HepG2 (cell line): ENCODE data around the gene PPP2R5B. TPM values are rescaled to one million over a fixed set of nuclear protein-coding genes. Genes with fewer than 3 reads are reported as not detected.

Experiments used
- ELF4 ChIP-seq: sonication (generic); formaldehyde crosslinking; IDR thresholded peaks from 2 replicates; pipeline ENCODE4 v1.5.0; 2020; ENCODE audit warnings: missing genetic modification reagents, mild to moderate bottlenecking, moderate library complexity, borderline replicate concordance
- HNRNPLL ChIP-seq: fragments of 200-400 bp; formaldehyde crosslinking; IDR thresholded peaks from 2 replicates; pipeline ENCODE4 v1.6.1; 2017; ENCODE audit warnings: mild to moderate bottlenecking, low read depth, low read length; ENCODE audit not compliant: poor library complexity, severe bottlenecking
- KAT8 ChIP-seq: IDR thresholded peaks from 2 replicates; pipeline ENCODE4 v1.6.1; 2016; ENCODE audit warnings: missing genetic modification reagents, missing compliant biosample characterization
- SP1 ChIP-seq, 2 experiments: fragments of 450-650 bp in 1 of 2; sonication (generic) in 1 of 2; formaldehyde crosslinking in 1 of 2; IDR thresholded peaks; 2 replicates each; pipeline versions ENCODE4 v1.4.0 to v1.6.1; 2016 to 2020; ENCODE audit warnings: missing genetic modification reagents in 1 of 2
- TBP ChIP-seq: sonication (generic); formaldehyde crosslinking; IDR thresholded peaks from 2 replicates; pipeline ENCODE4 v1.5.0; 2020; ENCODE audit warnings: missing genetic modification reagents
- ZFX ChIP-seq: sonication (generic); formaldehyde crosslinking; IDR thresholded peaks from 2 replicates; pipeline ENCODE4 v1.4.0; 2020; ENCODE audit warnings: mild to moderate bottlenecking, low read depth, missing genetic modification reagents, moderate library complexity
- ZNF317 ChIP-seq: sonication (generic); formaldehyde crosslinking; IDR thresholded peaks from 2 replicates; pipeline ENCODE4 v1.5.0; 2020; ENCODE audit warnings: mild to moderate bottlenecking, missing genetic modification reagents
- ZNF431 ChIP-seq: sonication (generic); formaldehyde crosslinking; IDR thresholded peaks from 2 replicates; pipeline ENCODE4 v1.9.0; 2022; ENCODE audit warnings: missing genetic modification reagents, low read depth, mild to moderate bottlenecking, borderline replicate concordance
- ZSCAN21 ChIP-seq: sonication (generic); formaldehyde crosslinking; IDR thresholded peaks from 2 replicates; pipeline ENCODE4 v1.8.0; 2022; ENCODE audit warnings: mild to moderate bottlenecking, missing genetic modification reagents, moderate library complexity, borderline replicate concordance
- polyA plus RNA-seq, 8 experiments: library from polyadenylated mRNA; depleted of rRNA in 3 of 8; stranded (reverse) in 7 of 8; unstranded in 1 of 8; fragments of >200 nt; fragmentation: Illumina TruSeq in 4 of 8; extraction: Trizol in 4 of 8; gene quantifications; 2 replicates each; pipeline versions ENCODE4 v1.2.1 to v1.2.3, GENCODE V29; 2011 to 2016; ENCODE audit warnings: low read depth in 4 of 8, missing spikeins in 1 of 8, mixed read lengths in 1 of 8; ENCODE audit not compliant: insufficient read depth in 1 of 8
- total RNA-seq, 5 experiments: library from RNA; depleted of rRNA; stranded (reverse); fragments of >200 nt; fragmentation: Illumina TruSeq; extraction: Trizol; gene quantifications; 2 replicates each; pipeline ENCODE4 v1.2.3, GENCODE V29; 2016; ENCODE audit warnings: low read depth in 1 of 5
- TF ChIP-seq, protein P1 (sequence below): sonication (generic); formaldehyde crosslinking; IDR thresholded peaks from 2 replicates; pipeline ENCODE4 v1.4.0; 2020; ENCODE audit warnings: mild to moderate bottlenecking, missing genetic modification reagents
- TF ChIP-seq, protein P2 (sequence below): sonication (generic); formaldehyde crosslinking; IDR thresholded peaks from 2 replicates; pipeline ENCODE4 v1.4.0; 2020; ENCODE audit warnings: missing genetic modification reagents, borderline replicate concordance
- TF ChIP-seq, protein P3 (sequence below): sonication (generic); formaldehyde crosslinking; IDR thresholded peaks from 2 replicates; pipeline ENCODE4; 2020; ENCODE audit warnings: missing genetic modification reagents, mild to moderate bottlenecking, borderline replicate concordance
- TF ChIP-seq, protein P4 (sequence below): sonication (generic); formaldehyde crosslinking; IDR thresholded peaks from 2 replicates; pipeline ENCODE4 v1.4.0; 2020; ENCODE audit warnings: low read depth, mild to moderate bottlenecking, missing genetic modification reagents
- TF ChIP-seq, protein P5 (sequence below): sonication (generic); formaldehyde crosslinking; conservative IDR thresholded peaks from 2 replicates; pipeline ENCODE4 v1.4.0; 2020; ENCODE audit warnings: missing genetic modification reagents

PPP2R5B gene
- total and polyA plus RNA-seq, 2 of the 13 experiments (the other 11 are each of a cell fraction or from before 2014, with no cell fraction given): 2.3 to 8.3 TPM

DNA sequence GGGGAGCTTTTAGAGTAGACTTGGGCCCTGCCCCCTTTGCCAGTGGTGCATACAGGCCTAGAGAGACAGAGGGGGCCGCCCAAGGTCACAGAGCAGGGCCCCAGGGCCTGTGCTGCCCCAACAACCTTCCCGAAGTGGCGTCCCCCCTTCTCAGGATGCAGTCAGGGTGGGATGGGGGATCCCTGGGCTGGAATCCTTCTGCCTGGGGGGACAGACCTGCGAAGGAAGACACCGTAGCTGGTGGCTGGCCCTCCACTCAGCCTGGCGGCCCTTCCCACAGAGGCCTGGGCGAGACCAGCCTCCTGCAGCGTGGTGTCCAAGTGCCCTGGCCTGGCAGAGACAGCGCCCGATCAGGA is 31.7 kb upstream of the PPP2R5B start (continued):
- TF ChIP-seq, protein P1, sequence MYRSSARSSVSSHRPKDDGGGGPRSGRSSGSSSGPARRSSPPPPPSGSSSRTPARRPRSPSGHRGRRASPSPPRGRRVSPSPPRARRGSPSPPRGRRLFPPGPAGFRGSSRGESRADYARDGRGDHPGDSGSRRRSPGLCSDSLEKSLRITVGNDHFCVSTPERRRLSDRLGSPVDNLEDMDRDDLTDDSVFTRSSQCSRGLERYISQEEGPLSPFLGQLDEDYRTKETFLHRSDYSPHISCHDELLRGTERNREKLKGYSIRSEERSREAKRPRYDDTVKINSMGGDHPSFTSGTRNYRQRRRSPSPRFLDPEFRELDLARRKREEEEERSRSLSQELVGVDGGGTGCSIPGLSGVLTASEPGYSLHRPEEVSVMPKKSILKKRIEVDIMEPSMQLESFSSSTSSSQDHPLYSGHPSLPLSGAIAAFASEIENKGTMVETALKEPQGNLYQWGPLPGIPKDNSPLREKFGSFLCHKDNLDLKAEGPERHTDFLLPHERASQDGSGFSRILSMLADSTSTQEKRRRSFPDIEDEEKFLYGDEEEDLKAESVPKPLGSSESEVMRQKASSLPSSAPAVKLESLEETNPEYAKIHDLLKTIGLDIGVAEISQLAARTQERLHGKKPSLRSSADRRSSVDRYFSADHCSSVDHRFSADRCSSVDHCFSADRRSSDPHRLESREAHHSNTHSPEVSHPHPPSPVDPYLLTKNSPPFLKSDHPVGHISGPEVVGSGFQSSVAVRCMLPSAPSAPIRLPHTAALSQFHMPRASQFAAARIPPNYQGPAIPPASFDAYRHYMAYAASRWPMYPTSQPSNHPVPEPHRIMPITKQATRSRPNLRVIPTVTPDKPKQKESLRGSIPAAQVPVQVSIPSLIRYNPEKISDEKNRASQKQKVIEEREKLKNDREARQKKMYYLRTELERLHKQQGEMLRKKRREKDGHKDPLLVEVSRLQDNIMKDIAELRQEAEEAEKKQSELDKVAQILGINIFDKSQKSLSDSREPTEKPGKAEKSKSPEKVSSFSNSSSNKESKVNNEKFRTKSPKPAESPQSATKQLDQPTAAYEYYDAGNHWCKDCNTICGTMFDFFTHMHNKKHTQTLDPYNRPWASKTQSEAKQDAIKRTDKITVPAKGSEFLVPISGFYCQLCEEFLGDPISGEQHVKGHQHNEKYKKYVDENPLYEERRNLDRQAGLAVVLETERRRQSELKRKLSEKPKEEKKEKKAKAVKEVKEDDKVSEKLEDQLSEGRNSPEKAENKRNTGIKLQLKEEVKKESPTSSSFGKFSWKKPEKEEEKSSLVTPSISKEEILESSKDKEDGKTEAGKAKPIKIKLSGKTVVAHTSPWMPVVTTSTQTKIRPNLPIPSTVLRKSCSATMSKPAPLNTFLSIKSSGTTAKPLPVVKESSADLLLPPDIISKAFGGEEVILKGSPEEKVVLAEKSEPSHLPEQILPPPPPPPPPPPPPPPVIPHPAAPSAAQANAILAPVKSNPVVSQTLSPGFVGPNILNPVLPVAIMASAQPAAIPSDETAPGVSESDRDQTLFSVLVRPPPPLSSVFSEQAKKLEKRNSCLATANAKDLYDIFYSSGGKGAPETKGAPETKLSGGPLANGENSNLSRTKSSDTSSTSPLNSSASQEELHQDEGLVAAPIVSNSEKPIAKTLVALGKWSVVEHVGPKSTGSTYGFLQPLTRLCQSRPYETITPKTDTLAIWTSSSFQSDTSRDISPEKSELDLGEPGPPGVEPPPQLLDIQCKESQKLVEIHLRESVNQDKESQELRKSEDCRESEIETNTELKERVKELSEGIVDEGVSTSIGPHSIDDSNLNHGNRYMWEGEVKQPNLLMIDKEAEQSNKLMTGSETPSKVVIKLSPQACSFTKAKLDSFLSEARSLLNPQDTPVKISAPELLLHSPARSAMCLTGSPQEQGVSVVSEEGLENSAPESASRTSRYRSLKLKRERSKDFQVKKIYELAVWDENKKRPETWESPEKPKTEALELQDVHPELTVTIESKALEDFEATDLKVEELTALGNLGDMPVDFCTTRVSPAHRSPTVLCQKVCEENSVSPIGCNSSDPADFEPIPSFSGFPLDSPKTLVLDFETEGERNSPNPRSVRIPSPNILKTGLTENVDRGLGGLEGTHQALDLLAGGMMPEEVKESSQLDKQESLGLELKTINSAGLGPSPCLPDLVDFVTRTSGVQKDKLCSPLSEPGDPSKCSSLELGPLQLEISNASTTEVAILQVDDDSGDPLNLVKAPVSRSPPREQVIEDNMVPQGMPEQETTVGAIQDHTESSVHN (CRISPR knock-in tag): no peak
- TF ChIP-seq HNRNPLL (peak; percentile 11), SP1 (IDR thresholded peaks at IDR 0.05) (no peak), SP1 (CRISPR knock-in tag; IDR thresholded peaks at IDR 0.05) (no peak), ZSCAN21 (no peak), ZNF317 (no peak), ELF4 (CRISPR knock-in tag) (no peak), KAT8 (CRISPR knock-in tag) (no peak), ZFX (CRISPR knock-in tag) (no peak), ZNF431 (no peak), TBP (CRISPR knock-in tag) (no peak)
- TF ChIP-seq, protein P2, sequence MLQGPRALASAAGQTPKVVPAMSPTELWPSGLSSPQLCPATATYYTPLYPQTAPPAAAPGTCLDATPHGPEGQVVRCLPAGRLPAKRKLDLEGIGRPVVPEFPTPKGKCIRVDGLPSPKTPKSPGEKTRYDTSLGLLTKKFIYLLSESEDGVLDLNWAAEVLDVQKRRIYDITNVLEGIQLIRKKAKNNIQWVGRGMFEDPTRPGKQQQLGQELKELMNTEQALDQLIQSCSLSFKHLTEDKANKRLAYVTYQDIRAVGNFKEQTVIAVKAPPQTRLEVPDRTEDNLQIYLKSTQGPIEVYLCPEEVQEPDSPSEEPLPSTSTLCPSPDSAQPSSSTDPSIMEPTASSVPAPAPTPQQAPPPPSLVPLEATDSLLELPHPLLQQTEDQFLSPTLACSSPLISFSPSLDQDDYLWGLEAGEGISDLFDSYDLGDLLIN: 0 out of 2 replicates have a peak, but pooled peaks have one; percentile 38
- TF ChIP-seq, protein P3, sequence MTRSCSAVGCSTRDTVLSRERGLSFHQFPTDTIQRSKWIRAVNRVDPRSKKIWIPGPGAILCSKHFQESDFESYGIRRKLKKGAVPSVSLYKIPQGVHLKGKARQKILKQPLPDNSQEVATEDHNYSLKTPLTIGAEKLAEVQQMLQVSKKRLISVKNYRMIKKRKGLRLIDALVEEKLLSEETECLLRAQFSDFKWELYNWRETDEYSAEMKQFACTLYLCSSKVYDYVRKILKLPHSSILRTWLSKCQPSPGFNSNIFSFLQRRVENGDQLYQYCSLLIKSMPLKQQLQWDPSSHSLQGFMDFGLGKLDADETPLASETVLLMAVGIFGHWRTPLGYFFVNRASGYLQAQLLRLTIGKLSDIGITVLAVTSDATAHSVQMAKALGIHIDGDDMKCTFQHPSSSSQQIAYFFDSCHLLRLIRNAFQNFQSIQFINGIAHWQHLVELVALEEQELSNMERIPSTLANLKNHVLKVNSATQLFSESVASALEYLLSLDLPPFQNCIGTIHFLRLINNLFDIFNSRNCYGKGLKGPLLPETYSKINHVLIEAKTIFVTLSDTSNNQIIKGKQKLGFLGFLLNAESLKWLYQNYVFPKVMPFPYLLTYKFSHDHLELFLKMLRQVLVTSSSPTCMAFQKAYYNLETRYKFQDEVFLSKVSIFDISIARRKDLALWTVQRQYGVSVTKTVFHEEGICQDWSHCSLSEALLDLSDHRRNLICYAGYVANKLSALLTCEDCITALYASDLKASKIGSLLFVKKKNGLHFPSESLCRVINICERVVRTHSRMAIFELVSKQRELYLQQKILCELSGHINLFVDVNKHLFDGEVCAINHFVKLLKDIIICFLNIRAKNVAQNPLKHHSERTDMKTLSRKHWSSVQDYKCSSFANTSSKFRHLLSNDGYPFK (CRISPR knock-in tag): no peak; the same call in 1 of the 2 replicates
- TF ChIP-seq, protein P4, sequence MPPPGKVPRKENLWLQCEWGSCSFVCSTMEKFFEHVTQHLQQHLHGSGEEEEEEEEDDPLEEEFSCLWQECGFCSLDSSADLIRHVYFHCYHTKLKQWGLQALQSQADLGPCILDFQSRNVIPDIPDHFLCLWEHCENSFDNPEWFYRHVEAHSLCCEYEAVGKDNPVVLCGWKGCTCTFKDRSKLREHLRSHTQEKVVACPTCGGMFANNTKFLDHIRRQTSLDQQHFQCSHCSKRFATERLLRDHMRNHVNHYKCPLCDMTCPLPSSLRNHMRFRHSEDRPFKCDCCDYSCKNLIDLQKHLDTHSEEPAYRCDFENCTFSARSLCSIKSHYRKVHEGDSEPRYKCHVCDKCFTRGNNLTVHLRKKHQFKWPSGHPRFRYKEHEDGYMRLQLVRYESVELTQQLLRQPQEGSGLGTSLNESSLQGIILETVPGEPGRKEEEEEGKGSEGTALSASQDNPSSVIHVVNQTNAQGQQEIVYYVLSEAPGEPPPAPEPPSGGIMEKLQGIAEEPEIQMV: 0 out of 2 replicates have a peak, but pooled peaks have one; percentile 17
- TF ChIP-seq, protein P5, sequence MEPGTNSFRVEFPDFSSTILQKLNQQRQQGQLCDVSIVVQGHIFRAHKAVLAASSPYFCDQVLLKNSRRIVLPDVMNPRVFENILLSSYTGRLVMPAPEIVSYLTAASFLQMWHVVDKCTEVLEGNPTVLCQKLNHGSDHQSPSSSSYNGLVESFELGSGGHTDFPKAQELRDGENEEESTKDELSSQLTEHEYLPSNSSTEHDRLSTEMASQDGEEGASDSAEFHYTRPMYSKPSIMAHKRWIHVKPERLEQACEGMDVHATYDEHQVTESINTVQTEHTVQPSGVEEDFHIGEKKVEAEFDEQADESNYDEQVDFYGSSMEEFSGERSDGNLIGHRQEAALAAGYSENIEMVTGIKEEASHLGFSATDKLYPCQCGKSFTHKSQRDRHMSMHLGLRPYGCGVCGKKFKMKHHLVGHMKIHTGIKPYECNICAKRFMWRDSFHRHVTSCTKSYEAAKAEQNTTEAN (CRISPR knock-in tag): no peak
